Sigmoid colon (tissue), 4 donors: ENCODE measurements around the gene ARHGAP8.

Experiments
- CTCF ChIP-seq, 4 experiments: fragments of 450-650 bp in 3 of 4; fragments of 200-600 bp in 1 of 4; IDR thresholded peaks; one replicate each; pipeline ENCODE4 v1.5.1; 2016 to 2019; ENCODE audit warnings: antibody characterized with exemption in 4 of 4, mild to moderate bottlenecking in 3 of 4, moderate library complexity in 2 of 4
- POLR2A ChIP-seq, 2 donors: fragments of 450-650 bp; IDR thresholded peaks; one replicate each; pipeline ENCODE4 v1.6.1; 2016; ENCODE audit warnings: antibody characterized with exemption in 2 of 2, mild to moderate bottlenecking in 2 of 2, moderate library complexity in 2 of 2
- POLR2AphosphoS5 ChIP-seq, 4 donors: sonication (generic); formaldehyde crosslinking; IDR thresholded peaks; one replicate each; pipeline ENCODE4 v1.6.1; 2017; ENCODE audit warnings: antibody characterized with exemption in 4 of 4

DNA sequence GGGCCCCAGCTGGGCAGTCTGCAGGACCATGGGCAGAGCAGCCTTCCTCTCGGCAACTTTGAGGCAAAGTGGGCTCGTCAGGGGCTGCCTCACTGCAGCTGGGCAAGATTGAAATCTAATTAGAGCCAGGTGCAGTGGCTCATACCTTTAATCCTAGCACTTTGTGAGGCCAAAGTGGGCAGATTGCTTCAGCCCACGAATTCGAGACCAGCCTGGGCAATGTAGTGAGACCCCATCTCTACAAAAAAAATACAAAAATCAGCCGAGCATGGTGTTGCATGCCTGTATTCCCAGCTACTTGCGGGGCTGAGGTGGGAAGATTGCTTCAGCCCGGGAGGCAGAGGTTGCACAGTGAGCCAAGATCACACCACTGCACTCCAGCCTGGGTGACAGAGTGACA lies 34.2 kb downstream of the ARHGAP8 start:
- TF ChIP-seq CTCF (IDR thresholded peaks at IDR 0.05) (no peak), POLR2A (IDR thresholded peaks at IDR 0.05) (no peak), POLR2AphosphoS5 (IDR thresholded peaks at IDR 0.05) (no peak)
